H1 (cell line): ENCODE results near the gene SFMBT2. TPM values are rescaled to one million over a fixed set of nuclear protein-coding genes. Genes with fewer than 3 reads are reported as not detected.

Source experiments
- CHD2 ChIP-seq: IDR thresholded peaks from 2 replicates; pipeline ENCODE4 v1.6.1; 2012; ENCODE audit warnings: low read length, improper control_type of control experiment
- CHD7 ChIP-seq: fragments of 300-600 bp; sonication (generic); IDR thresholded peaks from 2 replicates; pipeline ENCODE4 v1.7.1; 2012; ENCODE audit warnings: low read length, moderate library complexity, mild to moderate bottlenecking, inconsistent platforms; ENCODE audit not compliant: insufficient replicate concordance
- E2F6 ChIP-seq: IDR thresholded peaks from 2 replicates; pipeline ENCODE4 v1.6.1; 2012; ENCODE audit warnings: inconsistent platforms
- HDAC6 ChIP-seq: IDR thresholded peaks from one replicate; pipeline ENCODE4 v1.7.1; 2012; ENCODE audit warnings: low read depth, mild to moderate bottlenecking, inconsistent platforms, low read length, moderate library complexity
- KDM1A ChIP-seq: fragments of 200-600, 300-600 bp; sonication (generic); IDR thresholded peaks from 2 replicates; pipeline ENCODE4 v1.7.1; 2016; ENCODE audit warnings: mild to moderate bottlenecking, low read length, borderline replicate concordance
- NRF1 ChIP-seq: IDR thresholded peaks from 2 replicates; pipeline ENCODE4 v1.6.1; 2011; ENCODE audit warnings: mild to moderate bottlenecking, low read depth, low read length, improper control_type of control experiment
- POLR2AphosphoS5 ChIP-seq: IDR thresholded peaks from 2 replicates; pipeline ENCODE4 v1.6.1; 2011; ENCODE audit warnings: low read depth, low read length
- RBBP5 ChIP-seq: IDR thresholded peaks from 2 replicates; pipeline ENCODE4 v1.7.1; 2012; ENCODE audit warnings: low read depth, mild to moderate bottlenecking, inconsistent platforms, low read length, moderate library complexity, borderline replicate concordance
- RNF2 ChIP-seq: fragments of 200-900, 300-1000 bp; sonication (generic); IDR thresholded peaks from 2 replicates; pipeline ENCODE4 v1.7.1; 2016; ENCODE audit warnings: borderline replicate concordance, low read depth, mild to moderate bottlenecking, antibody characterized with exemption, low read length; ENCODE audit not compliant: poor library complexity, severe bottlenecking; ENCODE audit errors: missing control alignments
- TBP ChIP-seq: IDR thresholded peaks from 2 replicates; pipeline ENCODE4 v1.6.1; 2011; ENCODE audit warnings: low read depth, low read length, improper control_type of control experiment
- polyA plus RNA-seq, 7 experiments: library from polyadenylated mRNA; depleted of rRNA in 3 of 7; stranded (reverse) in 5 of 7; unstranded in 2 of 7; fragments of >200 nt in 5 of 7; fragments of 200-250 nt in 2 of 7; gene quantifications; 1 replicate in 5 of 7; 2 replicates in 1 of 7; 4 replicates in 1 of 7; pipeline versions ENCODE4 v1.2.1 to v1.2.3, GENCODE V29; 2011 to 2013; ENCODE audit warnings: missing spikeins in 2 of 7, mixed read lengths in 2 of 7
- total RNA-seq: library from RNA; stranded (reverse); fragmentation: NEBNext Ultra II Directional; extraction: Animal tissue kit (Norgen Biotek cat#: 25700); gene quantifications from 2 replicates; pipeline ENCODE4 v1.2.1, GENCODE V29; 2021
- TF ChIP-seq, protein P1 (sequence below): IDR thresholded peaks from 2 replicates; pipeline ENCODE4 v1.6.1; 2012; ENCODE audit warnings: inconsistent platforms

Gene SFMBT2
- total and polyA plus RNA-seq, 2 of the 8 experiments (the other 6 are each of a cell fraction or from before 2014, with no cell fraction given) = 2.9 to 11.0 TPM

DNA sequence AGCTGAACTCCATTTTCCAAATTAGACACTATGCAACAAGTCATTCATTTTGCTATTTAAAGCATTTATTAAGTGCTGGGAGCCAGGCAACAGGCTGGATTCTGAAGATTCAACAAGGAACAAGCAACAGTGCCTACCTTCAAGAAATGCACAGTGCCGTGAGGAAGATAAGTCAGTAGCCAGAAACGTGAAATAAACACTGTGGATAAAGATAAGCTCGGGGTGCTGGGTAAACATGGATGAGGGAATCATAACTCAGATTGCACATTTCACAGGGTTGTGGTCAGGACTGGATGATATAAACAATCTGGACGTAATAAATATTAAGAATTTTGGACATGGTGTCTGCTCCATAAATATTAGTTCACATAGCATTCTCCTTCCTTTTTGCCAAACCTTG lies 259.3 kb downstream of the SFMBT2 start (continued):
- TF ChIP-seq CHD7 (no peak), NRF1 (no peak), RNF2 (no peak), KDM1A (no peak), TBP (no peak), HDAC6 (no peak), E2F6 (no peak), CHD2 (no peak), RBBP5 (no peak), POLR2AphosphoS5 (no peak)
- TF ChIP-seq, protein P1, sequence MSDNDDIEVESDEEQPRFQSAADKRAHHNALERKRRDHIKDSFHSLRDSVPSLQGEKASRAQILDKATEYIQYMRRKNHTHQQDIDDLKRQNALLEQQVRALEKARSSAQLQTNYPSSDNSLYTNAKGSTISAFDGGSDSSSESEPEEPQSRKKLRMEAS = no peak
